Measurements from ENCODE around the gene KRT17. TPM values are rescaled to one million over a fixed set of nuclear protein-coding genes. Genes with fewer than 3 reads are reported as not detected.

KRT17 gene
- polyA plus RNA-seq, 1 experiment = 34.7 TPM

DNA sequence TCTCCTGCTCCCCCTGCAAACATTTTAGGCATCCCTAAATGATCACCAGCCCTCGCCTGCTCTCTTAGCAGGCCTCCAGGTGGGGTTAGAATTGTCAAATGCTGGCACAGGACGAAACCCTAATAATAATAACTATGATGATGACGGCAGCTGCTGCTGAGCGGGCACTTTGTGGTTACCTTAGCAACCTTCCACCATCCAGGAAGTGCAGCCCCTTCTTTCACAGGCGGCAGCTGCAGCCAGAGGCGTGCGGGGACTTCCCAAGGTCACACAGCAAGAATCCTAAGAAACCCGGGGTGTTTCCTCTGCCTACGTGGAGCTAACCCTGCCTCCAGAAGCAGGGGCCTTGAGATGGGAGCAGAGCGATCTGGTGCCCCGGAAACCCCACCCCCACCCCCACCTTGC lies 41.9 kb upstream of the KRT17 start:
- no peaks in the 10 kb centered on the region for H3K36me3 ChIP-seq (ENCODE audit: control insufficient read depth, insufficient read depth, low read length)
- CTCF ChIA-PET = interaction anchor here (0.7 to 10.6 kb wide), 35 partner anchors 11 to 1224 kb away, joined by 3 to 271 read pairs (median 4); partner anchors contain the start of genes EIF1, KRTAP2-1, KRTAP2-3 and KRTAP29-1
- POLR2A ChIA-PET = no interaction called here
- no peak for DNase-seq (ENCODE audit: low read depth)
- TF ChIP-seq CTCF (IDR thresholded peaks at IDR 0.05; ENCODE audit: insufficient read depth, low read depth, low read length) = no peak
- H3K27me3 ChIP-seq (ENCODE audit: control insufficient read depth, insufficient read depth, low read length) = no peaks in the 10 kb centered on the region
- H3K4me3 ChIP-seq (ENCODE audit: low read depth, low read length) = no peak overlapping the region

DNA sequence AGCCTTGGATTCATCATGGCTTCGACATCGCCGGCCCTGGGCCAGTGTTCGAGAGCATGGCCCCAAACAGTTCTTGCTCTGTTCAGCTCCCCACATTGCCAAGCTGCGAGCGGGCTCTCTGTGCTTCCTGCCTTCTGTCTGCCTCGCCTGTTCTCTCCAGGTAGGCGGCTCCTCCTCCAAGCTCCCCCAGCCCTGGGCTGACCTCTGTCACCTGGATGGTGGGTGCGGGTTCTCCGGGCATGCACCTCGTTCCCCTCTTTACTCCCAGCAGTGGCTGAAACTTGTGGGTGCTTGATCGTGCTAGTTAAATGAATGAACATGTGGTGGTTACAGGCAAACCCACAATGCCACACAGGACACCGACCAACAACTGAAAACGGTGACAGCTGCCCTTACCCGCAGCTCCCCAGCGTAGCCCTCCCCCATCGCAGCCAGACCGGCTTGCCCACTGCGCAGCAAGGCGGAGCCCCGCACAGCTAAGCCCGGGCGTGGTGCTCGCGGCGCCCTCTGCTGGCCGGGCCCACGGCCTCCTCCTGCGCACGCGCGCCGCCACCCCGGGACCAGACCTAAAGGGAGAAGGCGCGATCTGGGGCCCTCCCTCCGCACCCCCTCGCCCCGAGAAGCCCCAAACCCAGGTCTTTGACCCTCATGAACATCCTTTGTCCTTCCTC lies 41.3 kb upstream of the KRT17 start:
- peak; percentile 80 for TF ChIP-seq CTCF (IDR thresholded peaks at IDR 0.05; ENCODE audit: insufficient read depth, low read depth, low read length)
- CTCF ChIA-PET = interaction anchor here (0.6 to 10.6 kb wide), 46 partner anchors 12 to 1307 kb away, joined by 3 to 271 read pairs (median 4); partner anchors contain the start of genes EIF1, KRT17, KRT33B and KRTAP2-1
- Histone ChIP-seq H3K36me3 (ENCODE audit: control insufficient read depth, insufficient read depth, low read length) (no peaks in the 10 kb centered on the region), H3K4me3 (ENCODE audit: low read depth, low read length) (peak overlapping the region; percentile 38), H3K27me3 (ENCODE audit: control insufficient read depth, insufficient read depth, low read length) (no peaks in the 10 kb centered on the region)
- no peak for DNase-seq (ENCODE audit: low read depth)
- POLR2A ChIA-PET = interaction anchor here (0.5 kb wide), 1 partner anchor 165 kb away, joined by 5 read pairs; no protein-coding TSS in a partner anchor

DNA sequence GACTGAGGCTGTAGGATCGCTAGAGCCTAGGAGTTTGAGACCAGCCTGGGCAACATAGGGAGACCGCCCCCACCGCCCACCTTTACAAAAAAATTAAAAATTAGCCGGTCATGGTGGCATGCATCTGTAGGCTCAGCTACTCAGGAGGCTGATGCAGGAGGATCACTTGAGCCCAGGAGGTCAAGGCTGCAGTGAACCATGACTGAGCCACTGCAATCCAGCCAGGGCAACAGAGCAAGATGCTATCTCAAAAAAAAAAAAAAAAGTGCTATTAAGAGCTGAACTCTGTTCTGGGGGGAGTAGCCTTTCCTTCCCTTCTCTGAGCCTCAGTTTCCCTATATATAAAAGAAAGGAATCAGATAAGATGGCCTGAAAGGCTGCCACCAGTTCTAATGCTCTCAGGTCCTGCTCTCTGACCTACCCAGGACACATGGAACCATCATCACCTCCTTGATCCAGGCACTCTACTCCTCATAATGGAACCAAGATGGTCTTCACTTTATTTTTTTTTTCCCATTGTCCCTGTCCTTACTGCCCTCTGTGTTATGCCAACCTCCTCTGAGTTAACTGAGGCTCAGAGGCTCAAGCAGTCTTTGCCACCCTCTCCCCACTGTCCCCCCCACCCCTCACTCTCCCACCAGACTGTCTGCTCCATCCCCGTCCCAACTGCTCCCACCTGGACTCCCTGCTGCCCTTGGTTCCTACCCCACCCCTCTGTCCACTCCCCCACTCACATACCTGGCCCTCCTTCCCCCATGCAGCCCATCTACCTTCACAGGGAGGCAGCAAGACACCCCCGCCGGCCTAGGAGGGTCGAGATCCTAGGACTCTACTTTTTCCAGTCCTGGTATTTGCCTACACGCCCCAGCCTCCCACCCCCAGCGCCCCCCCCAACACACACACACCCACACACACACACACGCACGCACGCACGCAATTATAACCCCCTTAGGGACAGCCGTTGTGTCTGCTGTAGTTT lies 40.5 kb upstream of the KRT17 start:
- Histone ChIP-seq H3K27me3 (ENCODE audit: control insufficient read depth, insufficient read depth, low read length) (no peaks in the 10 kb centered on the region), H3K4me3 (ENCODE audit: low read depth, low read length) (no peak overlapping the region; the same call in 1 of the 2 replicates), H3K36me3 (ENCODE audit: control insufficient read depth, insufficient read depth, low read length) (no peaks in the 10 kb centered on the region)
- CTCF ChIA-PET = interaction anchor here (0.6 to 10.6 kb wide), 53 partner anchors 12 to 1306 kb away, joined by 3 to 271 read pairs (median 4); partner anchors contain the start of genes EIF1, KRT17, KRT33B and KRTAP2-1
- TF ChIP-seq CTCF (IDR thresholded peaks at IDR 0.05; ENCODE audit: insufficient read depth, low read depth, low read length) = no peak
- DNase-seq (ENCODE audit: low read depth) = no peak
- POLR2A ChIA-PET = interaction anchor here (0.5 kb wide), 1 partner anchor 164 kb away, joined by 5 read pairs; no protein-coding TSS in a partner anchor

DNA sequence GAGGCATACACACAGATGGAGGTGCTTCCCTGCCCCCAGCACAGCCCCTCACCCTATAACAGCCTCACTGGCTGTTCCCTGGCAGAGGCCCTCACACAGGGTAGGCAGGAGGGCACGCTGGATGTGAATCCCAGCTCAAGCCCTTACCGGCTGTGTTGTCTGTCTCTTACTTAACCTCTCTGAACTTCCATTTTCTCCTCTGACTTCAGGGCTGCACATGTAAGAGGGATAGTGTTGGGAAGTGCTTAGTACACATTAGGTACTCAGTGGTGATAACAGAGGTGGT lies 39.7 kb upstream of the KRT17 start:
- H3K4me3 ChIP-seq (ENCODE audit: low read depth, low read length) = no peak overlapping the region
- TF ChIP-seq CTCF (IDR thresholded peaks at IDR 0.05; ENCODE audit: insufficient read depth, low read depth, low read length) = no peak
- no peaks in the 10 kb centered on the region for H3K27me3 ChIP-seq (ENCODE audit: control insufficient read depth, insufficient read depth, low read length)
- ChIA-PET POLR2A (no interaction called here), CTCF (interaction anchor here (0.7 to 10.6 kb wide), 14 partner anchors 12 to 860 kb away, joined by 3 to 271 read pairs (median 17); no protein-coding TSS in a partner anchor)
- no peak for DNase-seq (ENCODE audit: low read depth)
- H3K36me3 ChIP-seq (ENCODE audit: control insufficient read depth, insufficient read depth, low read length) = no peaks in the 10 kb centered on the region
